Gastroesophageal sphincter (tissue), 3 donors: ENCODE results near the gene ZNF439.

Experiments used
- CTCF ChIP-seq, 4 experiments: fragments of 200-600 bp in 2 of 4; fragments of 450-650 bp in 2 of 4; sonication (generic) in 1 of 4; IDR thresholded peaks; one replicate each; pipeline ENCODE4 v1.5.1; 2017 to 2019; ENCODE audit warnings: antibody characterized with exemption in 4 of 4, mild to moderate bottlenecking in 2 of 4, moderate library complexity in 2 of 4
- EP300 ChIP-seq: sonication (generic); formaldehyde crosslinking; IDR thresholded peaks from one replicate; pipeline ENCODE4 v1.6.1; 2017; ENCODE audit warnings: antibody characterized with exemption, mild to moderate bottlenecking
- POLR2A ChIP-seq, 2 donors: fragments of 450-650 bp; IDR thresholded peaks; one replicate each; pipeline ENCODE4 v1.6.1; 2017; ENCODE audit warnings: antibody characterized with exemption in 2 of 2, mild to moderate bottlenecking in 2 of 2, moderate library complexity in 1 of 2
- POLR2AphosphoS5 ChIP-seq: sonication (generic); formaldehyde crosslinking; IDR thresholded peaks from one replicate; pipeline ENCODE4 v1.6.1; 2017; ENCODE audit warnings: antibody characterized with exemption

GRCh38 chr19:11894851-11895250, 46.3 kb downstream of the ZNF439 start:
- TF ChIP-seq CTCF (IDR thresholded peaks at IDR 0.05) (no peak), POLR2A (IDR thresholded peaks at IDR 0.05) (no peak), POLR2AphosphoS5 (no peak), EP300 (no peak)
